ENCODE measurements around the gene YDJC. TPM values are rescaled to one million over a fixed set of nuclear protein-coding genes. Genes with fewer than 3 reads are reported as not detected.
"Not testable (repeated sequence)": the region's sequence is repeated elsewhere in the genome, so short reads cannot be mapped to it uniquely, and the experiment has no call there.

YDJC gene
- total RNA-seq, 1 donor: 19.0 TPM

DNA sequence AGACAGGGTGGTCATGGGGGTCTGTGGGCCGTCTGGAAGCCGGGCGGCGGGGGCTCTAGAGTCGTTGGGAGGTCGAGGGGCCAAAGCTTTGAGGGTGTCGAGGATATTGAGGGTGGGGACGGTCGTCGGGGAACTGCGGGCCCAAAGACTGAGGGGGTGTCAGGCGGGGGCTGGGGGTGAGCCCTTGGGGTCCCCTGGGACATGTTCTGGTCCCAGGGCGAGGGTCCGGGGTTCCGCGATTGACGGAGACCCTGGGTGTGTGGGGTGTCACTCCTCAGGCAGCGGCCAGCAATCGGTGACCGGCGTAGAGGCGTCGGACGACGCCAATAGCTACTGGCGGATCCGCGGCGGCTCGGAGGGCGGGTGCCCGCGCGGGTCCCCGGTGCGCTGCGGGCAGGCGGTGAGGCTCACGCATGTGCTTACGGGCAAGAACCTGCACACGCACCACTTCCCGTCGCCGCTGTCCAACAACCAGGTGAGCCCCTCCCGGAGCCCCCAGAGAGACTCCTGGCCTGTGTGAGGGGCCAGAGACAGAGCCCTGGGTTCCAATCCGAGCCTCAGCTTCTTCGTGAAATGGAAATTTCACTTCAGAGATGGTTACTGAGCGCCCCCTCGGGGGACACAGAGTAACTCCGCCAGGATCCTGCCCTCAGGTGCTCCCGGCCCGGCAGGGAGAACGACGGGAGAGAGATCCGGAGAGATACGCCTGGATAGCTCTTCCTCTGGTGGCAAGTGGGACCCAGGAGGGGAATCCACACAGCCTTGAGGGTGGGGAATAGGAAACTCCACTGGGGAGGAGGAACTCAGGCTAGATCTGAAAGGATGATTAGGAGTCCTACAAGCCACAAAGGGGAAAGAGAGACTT, 13.0 kb upstream of the YDJC start:
- peak overlapping the region; percentile 86 for H3K4me3 ChIP-seq (ENCODE audit: low read depth, low read length)
- TF ChIP-seq, protein P1, sequence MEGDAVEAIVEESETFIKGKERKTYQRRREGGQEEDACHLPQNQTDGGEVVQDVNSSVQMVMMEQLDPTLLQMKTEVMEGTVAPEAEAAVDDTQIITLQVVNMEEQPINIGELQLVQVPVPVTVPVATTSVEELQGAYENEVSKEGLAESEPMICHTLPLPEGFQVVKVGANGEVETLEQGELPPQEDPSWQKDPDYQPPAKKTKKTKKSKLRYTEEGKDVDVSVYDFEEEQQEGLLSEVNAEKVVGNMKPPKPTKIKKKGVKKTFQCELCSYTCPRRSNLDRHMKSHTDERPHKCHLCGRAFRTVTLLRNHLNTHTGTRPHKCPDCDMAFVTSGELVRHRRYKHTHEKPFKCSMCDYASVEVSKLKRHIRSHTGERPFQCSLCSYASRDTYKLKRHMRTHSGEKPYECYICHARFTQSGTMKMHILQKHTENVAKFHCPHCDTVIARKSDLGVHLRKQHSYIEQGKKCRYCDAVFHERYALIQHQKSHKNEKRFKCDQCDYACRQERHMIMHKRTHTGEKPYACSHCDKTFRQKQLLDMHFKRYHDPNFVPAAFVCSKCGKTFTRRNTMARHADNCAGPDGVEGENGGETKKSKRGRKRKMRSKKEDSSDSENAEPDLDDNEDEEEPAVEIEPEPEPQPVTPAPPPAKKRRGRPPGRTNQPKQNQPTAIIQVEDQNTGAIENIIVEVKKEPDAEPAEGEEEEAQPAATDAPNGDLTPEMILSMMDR (IDR thresholded peaks at IDR 0.05; ENCODE audit: insufficient read depth, low read depth, low read length): peak; percentile 63
- DNase-seq (ENCODE audit: low read depth): peak; percentile 60

DNA sequence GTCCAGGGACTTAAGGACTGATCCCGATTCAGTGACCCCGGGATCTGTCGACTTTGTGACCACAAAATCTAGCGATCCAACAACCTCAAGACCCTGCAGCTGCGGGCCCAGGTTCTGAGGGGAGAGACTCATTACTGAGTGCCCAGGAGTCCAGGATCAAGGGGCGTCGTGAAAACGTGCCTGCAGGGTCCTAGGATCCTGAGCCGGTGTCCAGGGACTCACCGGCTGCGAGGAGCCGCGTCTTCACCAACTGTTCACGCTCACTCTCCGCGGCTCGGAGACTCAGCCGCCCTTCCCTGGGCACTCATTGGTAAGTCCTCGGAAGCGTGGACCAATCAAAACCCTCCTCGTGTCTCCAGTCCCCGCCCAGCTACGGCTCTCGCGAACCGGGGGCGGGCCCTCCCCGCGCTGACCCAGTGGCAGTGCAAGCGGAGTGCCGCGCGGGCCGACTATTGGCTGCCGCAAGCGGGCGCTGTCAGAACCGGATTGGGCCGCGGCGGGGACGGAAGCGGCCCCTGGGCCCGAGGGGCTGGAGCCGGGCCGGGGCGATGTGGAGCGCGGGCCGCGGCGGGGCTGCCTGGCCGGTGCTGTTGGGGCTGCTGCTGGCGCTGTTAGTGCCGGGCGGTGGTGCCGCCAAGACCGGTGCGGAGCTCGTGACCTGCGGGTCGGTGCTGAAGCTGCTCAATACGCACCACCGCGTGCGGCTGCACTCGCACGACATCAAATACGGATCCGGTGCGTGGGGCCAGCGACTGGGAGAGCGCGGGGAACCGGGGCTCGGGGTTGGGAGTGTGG, 12.2 kb upstream of the YDJC start, which contains the start of gene SDF2L1:
Gene SDF2L1 (plus strand): TSS at position 514 of the 795 bp plus-strand sequence. CDS start 35 bp downstream, at position 549.
- TF ChIP-seq, protein P1 (IDR thresholded peaks at IDR 0.05; ENCODE audit: insufficient read depth, low read depth, low read length): no peak
- peak; percentile 99 for DNase-seq (ENCODE audit: low read depth)
- peak within 1 kb of the TSS; percentile 86 for H3K4me3 ChIP-seq (ENCODE audit: low read depth, low read length)

DNA sequence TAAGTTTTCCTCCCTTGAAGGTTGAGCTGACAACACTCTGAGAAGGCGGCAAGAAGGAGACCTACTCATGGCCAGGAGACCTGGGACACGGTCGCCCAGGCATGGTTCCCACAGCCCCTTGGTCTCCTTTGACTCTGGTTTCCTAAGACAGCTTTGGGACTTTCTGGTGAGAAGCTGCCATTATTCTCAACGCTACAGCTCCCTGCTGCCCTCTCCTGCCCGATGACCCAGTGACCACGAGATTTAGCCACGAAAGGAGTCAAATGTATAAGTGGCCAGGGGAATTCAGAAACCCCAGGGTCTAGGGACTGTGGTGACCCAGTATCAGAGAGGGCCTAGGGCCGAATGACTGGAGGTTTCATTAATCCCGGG, 11.6 kb upstream of the YDJC start:
- TF ChIP-seq, protein P1 (IDR thresholded peaks at IDR 0.05; ENCODE audit: insufficient read depth, low read depth, low read length): peak; percentile 50
- DNase-seq (ENCODE audit: low read depth): peak; percentile 66
- H3K4me3 ChIP-seq (ENCODE audit: low read depth, low read length): peak overlapping the region; percentile 59

DNA sequence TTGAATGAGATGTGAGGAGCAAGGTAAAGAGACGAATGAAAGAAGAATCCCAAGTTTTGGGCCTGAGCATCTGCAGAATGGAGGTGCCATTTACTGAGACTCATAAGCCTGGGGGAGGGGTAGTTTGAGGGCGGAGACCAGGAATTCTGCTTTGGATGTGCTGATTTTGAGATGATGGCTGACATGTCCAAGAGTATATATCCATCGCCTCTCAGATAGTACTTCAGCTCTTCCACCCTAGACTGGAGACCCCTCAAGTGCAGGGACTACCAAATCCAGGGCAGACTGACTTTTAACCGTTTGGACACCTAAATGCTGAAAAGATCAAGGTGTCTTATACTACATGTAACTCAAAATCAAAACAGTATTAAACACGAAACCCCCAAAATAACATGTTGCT, 11.0 kb upstream of the YDJC start:
- no peak for DNase-seq (ENCODE audit: low read depth)
- no peak overlapping the region for H3K4me3 ChIP-seq (ENCODE audit: low read depth, low read length)
- TF ChIP-seq, protein P1 (IDR thresholded peaks at IDR 0.05; ENCODE audit: insufficient read depth, low read depth, low read length): no peak

DNA sequence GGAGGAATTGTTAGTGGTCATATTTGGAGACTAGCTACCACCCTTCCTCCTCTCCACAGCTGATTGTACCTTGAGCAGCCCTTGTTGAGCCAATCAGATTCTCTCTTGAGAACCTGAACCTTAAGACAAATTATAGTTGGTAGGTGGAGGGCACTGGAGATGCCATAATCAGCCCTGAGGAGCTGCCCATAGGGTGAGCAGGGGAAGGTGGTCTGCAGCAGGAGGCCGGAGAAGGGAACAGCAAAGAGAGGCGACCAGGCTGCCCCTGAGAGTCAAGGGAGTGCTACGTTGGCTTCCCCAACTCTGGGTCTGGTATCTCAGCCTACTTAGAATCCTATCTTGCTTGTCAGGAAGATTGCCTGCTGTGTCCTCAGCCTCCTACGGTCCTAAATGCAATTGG, 9.5 kb upstream of the YDJC start:
- H3K4me3 ChIP-seq (ENCODE audit: low read depth, low read length): no peak overlapping the region
- no peak for DNase-seq (ENCODE audit: low read depth)
- TF ChIP-seq, protein P1 (IDR thresholded peaks at IDR 0.05; ENCODE audit: insufficient read depth, low read depth, low read length): no peak

DNA sequence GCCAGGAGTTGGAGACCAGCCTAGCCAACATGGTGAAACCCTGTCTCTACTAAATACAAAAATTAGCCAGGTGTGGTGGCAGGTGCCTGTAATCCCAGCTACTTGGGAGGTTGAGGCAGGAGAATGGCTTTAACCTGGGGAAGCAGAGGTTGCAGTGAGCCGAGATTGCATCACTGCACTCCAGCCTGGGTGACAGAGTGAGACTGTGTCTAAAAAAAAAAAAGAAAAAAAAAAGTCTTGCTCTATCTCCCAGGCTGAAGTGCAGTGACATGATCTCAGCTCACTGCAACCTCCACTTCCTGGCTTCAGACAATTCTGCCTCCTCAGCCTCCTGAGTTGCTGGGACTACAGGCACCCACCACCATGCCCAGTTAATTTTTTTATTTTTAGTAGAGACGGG, 7.6 kb upstream of the YDJC start:
- not testable (repeated sequence) for DNase-seq (ENCODE audit: low read depth); H3K4me3 ChIP-seq (ENCODE audit: low read depth, low read length)

DNA sequence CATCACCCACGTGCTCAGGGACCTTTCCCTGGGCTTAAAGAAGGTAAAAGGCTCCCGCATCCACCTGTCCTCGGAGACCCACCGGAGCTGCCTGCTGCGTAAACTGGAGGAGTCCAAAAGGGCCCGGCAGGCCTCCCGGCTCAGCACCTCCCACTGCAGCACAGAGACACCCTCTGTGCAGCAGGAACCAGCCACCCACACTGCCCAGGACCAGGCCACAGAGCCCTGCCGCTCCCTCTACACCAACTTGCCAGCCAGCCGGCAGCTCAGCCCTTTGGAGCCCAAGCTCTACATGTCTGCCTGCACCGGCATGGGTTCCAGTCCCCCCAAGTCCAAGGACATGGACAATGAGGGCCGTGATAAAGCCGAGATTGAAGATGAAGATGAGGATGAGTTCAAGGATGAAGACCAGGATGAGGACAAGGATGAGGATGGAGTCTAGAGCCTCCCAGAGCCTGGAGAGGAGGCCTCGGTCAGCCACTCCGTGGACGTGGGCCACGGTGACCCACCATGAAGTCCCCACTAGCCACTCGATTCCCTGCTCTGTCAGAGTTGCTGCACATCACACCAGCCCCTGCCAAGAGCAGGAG, 6.9 kb upstream of the YDJC start:
- no peak for DNase-seq (ENCODE audit: low read depth)
- TF ChIP-seq, protein P1 (IDR thresholded peaks at IDR 0.05; ENCODE audit: insufficient read depth, low read depth, low read length): no peak
- no peak overlapping the region for H3K4me3 ChIP-seq (ENCODE audit: low read depth, low read length)
